ENCODE measurements around the gene CTSA. TPM values are rescaled to one million over a fixed set of nuclear protein-coding genes. Genes with fewer than 3 reads are reported as not detected.

CTSA gene
- total and polyA plus RNA-seq, 2 of the 4 experiments (the other 2 are of a cell fraction), result 19.0 to 312 TPM

DNA sequence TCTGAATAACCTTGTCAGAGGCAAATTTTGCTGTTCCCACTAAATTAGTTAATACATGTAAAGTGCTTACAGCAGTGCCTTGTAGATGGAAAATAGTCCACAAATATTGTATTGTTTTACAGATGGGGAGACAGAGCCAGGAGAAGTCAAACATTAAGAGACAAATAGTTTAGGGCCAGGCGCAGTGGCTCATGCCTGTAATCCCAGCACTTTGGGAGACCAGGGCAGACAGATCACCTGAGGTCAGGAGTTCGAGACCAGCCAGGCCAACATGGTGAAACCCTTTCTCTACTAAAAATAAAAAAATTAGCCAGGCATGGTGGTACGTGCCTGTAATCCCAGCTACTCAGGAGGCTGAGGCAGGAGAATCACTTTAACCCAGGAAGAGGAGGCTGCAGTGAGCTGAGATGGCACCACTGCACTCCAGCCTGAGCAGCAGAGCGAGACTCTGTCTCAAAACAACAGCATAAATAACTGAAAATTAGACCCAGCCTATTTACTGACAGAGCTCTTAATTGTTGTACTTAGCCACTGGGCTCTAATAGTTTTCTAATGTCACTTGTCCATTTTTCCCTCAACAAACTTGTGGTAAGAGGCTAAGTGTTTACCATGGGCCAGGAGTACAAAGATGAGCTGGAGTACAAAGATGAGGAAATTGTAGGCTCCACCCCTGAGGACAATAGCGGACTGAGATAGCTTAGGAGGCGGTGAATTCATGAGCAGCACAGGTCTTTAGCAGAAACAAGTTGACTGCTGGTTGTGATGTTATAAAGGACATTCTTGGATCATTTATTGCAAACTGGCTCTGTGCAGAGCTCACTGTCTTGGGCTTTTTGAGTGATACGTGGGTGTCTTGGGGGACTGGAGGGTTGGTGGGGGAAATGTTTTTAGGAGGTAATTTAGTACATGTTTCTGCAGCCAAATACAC is 27.3 kb upstream of the CTSA start:
- no peak overlapping the region for H3K9ac ChIP-seq (ENCODE audit: low read depth, low read length)

More for the DNA sequence above, 27.3 kb upstream of the CTSA start:
- Histone ChIP-seq H2BK120ac (ENCODE audit: low read depth, low read length) (no peak overlapping the region), H3K4me1 (ENCODE audit: control insufficient read depth, insufficient read depth, low read length) (peaks cover 4% of the 10 kb centered on the region; the same call in 1 of the 2 replicates), H3K36me3 (ENCODE audit: control insufficient read depth, insufficient read depth, low read length) (no peaks in the 10 kb centered on the region), H3K9me3 (ENCODE audit: control insufficient read depth, insufficient read depth, low read length) (no peaks in the 10 kb centered on the region), H2BK15ac (ENCODE audit: low read depth, low read length) (no peak overlapping the region), H2AK5ac (ENCODE audit: low read depth, low read length) (no peak overlapping the region), H3K14ac (replicated peaks; ENCODE audit: low read depth, low read length) (no peak overlapping the region), H4K91ac (ENCODE audit: insufficient read depth, low read depth, low read length) (no peak overlapping the region; the same call in 1 of the 2 replicates), H3K4me3 (ENCODE audit: insufficient read depth, low read depth, low read length) (no peak overlapping the region), H4K20me1 (ENCODE audit: insufficient read depth, low read length) (no peaks in the 10 kb centered on the region; the same call in 1 of the 2 replicates), H4K5ac (ENCODE audit: low read depth, low read length) (no peak overlapping the region), H3K79me1 (ENCODE audit: low read depth in 1 of 2, low read length in 2 of 2) (peaks cover 16 to 24% of the 10 kb centered on the region in 2 experiments), H2BK5ac (ENCODE audit: low read depth, low read length, poor library complexity, severe bottlenecking) (no peak overlapping the region), H2BK20ac (ENCODE audit: low read depth, low read length) (no peak overlapping the region), H3K27me3 (ENCODE audit: control insufficient read depth, insufficient read depth, low read length) (no peaks in the 10 kb centered on the region), H3K56ac (ENCODE audit: extremely low read depth, insufficient read depth, low read length) (no peak overlapping the region), H3K18ac (ENCODE audit: low read depth, low read length) (no peak overlapping the region), H3K4ac (ENCODE audit: low read depth, low read length) (no peak overlapping the region), H2AK9ac (replicated peaks; ENCODE audit: low read depth, low read length, poor library complexity) (no peak overlapping the region), H3K27ac (ENCODE audit: insufficient read depth, low read length) (no peak overlapping the region), H3K23ac (ENCODE audit: low read depth, low read length) (no peak overlapping the region), H2AFZ (replicated peaks; ENCODE audit: low read length, poor library complexity) (no peak overlapping the region), H4K8ac (ENCODE audit: low read depth in 2 of 2, low read length in 2 of 2) (no peak overlapping the region), H3K4me2 (ENCODE audit: low read depth, low read length) (no peak overlapping the region), H3K9me1 (ENCODE audit: insufficient read depth, low read length) (no peaks in the 10 kb centered on the region; the same call in 1 of the 2 replicates)
- intact Hi-C loops (cut with micrococcal nuclease), result no loop called here
- DNase-seq (no peak), ATAC-seq (ENCODE audit: low read depth) (no peak)
- no TSS peak for BruUV-seq (replicated peaks)
- in situ Hi-C loops (cut with MboI; ENCODE audit: low sequenced_read_pairs), result no loop called here
- TF ChIP-seq MXI1 (IDR thresholded peaks at IDR 0.05; ENCODE audit: borderline replicate concordance, low read depth, low read length) (no peak), FOS (IDR thresholded peaks at IDR 0.05; ENCODE audit: low read depth, low read length) (no peak)
- 80% methylated on average over 1 of the region's 7 CpGs; no CpG with 5 or more reads in 1 of the 2 experiments for WGBS, 2 experiments (ENCODE audit: extremely low coverage in 2 of 2, insufficient read length in 1 of 2)
- dilution Hi-C loops (cut with HindIII; ENCODE audit: low sequenced_read_pairs, unreplicated experiment), result no loop called here
- ChIA-PET POLR2A (ENCODE audit: unreplicated experiment) (no interaction called here), CTCF (no interaction called here)
